OCI-LY1 (cell line): ENCODE results near the gene ARHGAP44.

ENCODE experiments used
- CTCF ChIP-seq: fragments of 200-600 bp; sonication (generic), shearing (Covaris generic); IDR thresholded peaks from 2 replicates; pipeline ENCODE4 v1.5.1; 2017; ENCODE audit warnings: mild to moderate bottlenecking, antibody characterized with exemption, low read length, moderate library complexity, mixed read lengths
- EZH2 ChIP-seq: fragments of 200-600 bp; sonication (generic), shearing (Covaris generic); IDR thresholded peaks from 2 replicates; pipeline ENCODE4 v1.8.0; 2017; ENCODE audit warnings: borderline replicate concordance, mixed run types, mild to moderate bottlenecking, antibody characterized with exemption, low read length, moderate library complexity, mixed read lengths

- TF ChIP-seq CTCF = no peak
- TF ChIP-seq EZH2 = no peak
Observed at GRCh38 chr17:13025258-13025627, 235.9 kb downstream of the ARHGAP44 start.
